Osteocyte (in vitro differentiated cells): ENCODE data around the gene HIVEP2. TPM values are rescaled to one million over a fixed set of nuclear protein-coding genes. Genes with fewer than 3 reads are reported as not detected.
A peak's percentile ranks its signal among the peaks of the same experiment; 100 is the strongest.

Source experiments
- DNase-seq: peaks from one replicate; pipeline ENCODE4 v3.0.0; 2021; ENCODE audit warnings: mixed read lengths; ENCODE audit not compliant: unreplicated experiment; ENCODE audit errors: extremely low spot score
- H3K27ac Mint-ChIP-seq: one replicate; pipeline ENCODE4 v1.8.0; 2021; ENCODE audit warnings: mild to moderate bottlenecking, mixed read lengths; ENCODE audit not compliant: unreplicated experiment
- H3K27me3 Mint-ChIP-seq: one replicate; pipeline ENCODE4 v1.8.0; 2021; ENCODE audit warnings: mixed read lengths; ENCODE audit not compliant: unreplicated experiment
- H3K36me3 Mint-ChIP-seq: one replicate; pipeline ENCODE4 v1.8.0; 2021; ENCODE audit warnings: mixed read lengths; ENCODE audit not compliant: unreplicated experiment
- H3K4me1 Mint-ChIP-seq: one replicate; pipeline ENCODE4 v1.8.0; 2021; ENCODE audit warnings: mixed read lengths; ENCODE audit not compliant: unreplicated experiment
- H3K4me3 Mint-ChIP-seq: one replicate; pipeline ENCODE4 v1.8.0; 2021; ENCODE audit warnings: mild to moderate bottlenecking, moderate library complexity, mixed read lengths; ENCODE audit not compliant: unreplicated experiment
- H3K9me3 Mint-ChIP-seq: one replicate; pipeline ENCODE4 v1.8.0; 2021; ENCODE audit warnings: mixed read lengths; ENCODE audit not compliant: unreplicated experiment
- CTCF ChIP-seq: fragments of 200-600 bp; sonication (generic); IDR thresholded peaks from 2 replicates; pipeline ENCODE4 v1.5.0; 2021; ENCODE audit warnings: antibody characterized with exemption, mild to moderate bottlenecking, moderate library complexity
- total RNA-seq: library from RNA; stranded (reverse); gene quantifications from 2 replicates; pipeline ENCODE4 v1.2.1, GENCODE V29; 2021

Gene HIVEP2
- total RNA-seq, 1 donor from 2014 or later, result 39.2 TPM

- Mint-ChIP-seq H3K4me1 (peaks cover 16% of the 10 kb centered on the region), H3K9me3 (peaks cover 5% of the 10 kb centered on the region), H3K36me3 (peaks cover 6% of the 10 kb centered on the region), H3K27me3 (no peaks in the 10 kb centered on the region), H3K4me3 (no peak overlapping the region), H3K27ac (no peak overlapping the region)
- TF ChIP-seq CTCF, result no peak
- DNase-seq, result no peak
Observed at GRCh38 chr6:142878407-142878806, 66.6 kb downstream of the HIVEP2 start.

GRCh38 chr6:142874676-142875075, 70.3 kb downstream of the HIVEP2 start:
- H3K4me3 Mint-ChIP-seq, result no peak overlapping the region
- no peak for TF ChIP-seq CTCF
- peaks cover 5% of the 10 kb centered on the region for H3K9me3 Mint-ChIP-seq
- H3K27me3 Mint-ChIP-seq, result no peaks in the 10 kb centered on the region
- peaks cover 3% of the 10 kb centered on the region for H3K36me3 Mint-ChIP-seq
- no peak for DNase-seq
- no peak overlapping the region for H3K27ac Mint-ChIP-seq
- peaks cover 17% of the 10 kb centered on the region for H3K4me1 Mint-ChIP-seq

GRCh38 chr6:142872376-142872775, 72.6 kb downstream of the HIVEP2 start:
- TF ChIP-seq CTCF, result no peak
- H3K36me3 Mint-ChIP-seq, result peaks cover 3% of the 10 kb centered on the region
- peaks cover 28% of the 10 kb centered on the region for H3K4me1 Mint-ChIP-seq
- no peaks in the 10 kb centered on the region for H3K27me3 Mint-ChIP-seq
- peaks cover 1% of the 10 kb centered on the region for H3K9me3 Mint-ChIP-seq
- no peak overlapping the region for H3K4me3 Mint-ChIP-seq
- H3K27ac Mint-ChIP-seq, result peak overlapping the region; percentile 46
- no peak for DNase-seq

- no peak for TF ChIP-seq CTCF
- no peak overlapping the region for H3K4me3 Mint-ChIP-seq
- H3K4me1 Mint-ChIP-seq, result peaks cover 30% of the 10 kb centered on the region
- H3K27ac Mint-ChIP-seq, result peak overlapping the region; percentile 46
- H3K27me3 Mint-ChIP-seq, result no peaks in the 10 kb centered on the region
- H3K9me3 Mint-ChIP-seq, result no peaks in the 10 kb centered on the region
- DNase-seq, result no peak
- peaks cover 3% of the 10 kb centered on the region for H3K36me3 Mint-ChIP-seq
Observed at GRCh38 chr6:142871910-142872331, 73.1 kb downstream of the HIVEP2 start.

GRCh38 chr6:142870787-142871415, 74.1 kb downstream of the HIVEP2 start:
- Mint-ChIP-seq H3K27ac (no peak overlapping the region), H3K27me3 (no peaks in the 10 kb centered on the region), H3K4me1 (peaks cover 34% of the 10 kb centered on the region), H3K9me3 (no peaks in the 10 kb centered on the region), H3K36me3 (peaks cover 3% of the 10 kb centered on the region), H3K4me3 (no peak overlapping the region)
- no peak for DNase-seq
- no peak for TF ChIP-seq CTCF
